Esophagus squamous epithelium (tissue), 5 donors: ENCODE measurements around the gene SLC24A5. TPM values are rescaled to one million over a fixed set of nuclear protein-coding genes. Genes with fewer than 3 reads are reported as not detected.

Source experiments
- DNase-seq: peaks from one replicate; lab custom pipeline; 2025; lab: John Stamatoyannopoulos, UW
- H3K27ac ChIP-seq, 4 donors: fragments of 200-600 bp; sonication (generic); one replicate each; pipeline ENCODE4 v1.5.1; 2016 to 2019; ENCODE audit warnings: mild to moderate bottlenecking in 1 of 4
- H3K27me3 ChIP-seq, 4 donors: fragments of 200-600 bp; sonication (generic); 1 replicate in 3 of 4; 2 replicates in 1 of 4; pipeline versions ENCODE4 v1.5.1 to v1.6.0; 2017 to 2021; ENCODE audit warnings: antibody characterized with exemption in 1 of 4
- H3K36me3 ChIP-seq, 3 donors: fragments of 200-600 bp; sonication (generic); one replicate each; pipeline ENCODE4 v1.5.1; 2016 to 2019
- H3K4me1 ChIP-seq, 3 donors: fragments of 200-600 bp; sonication (generic); one replicate each; pipeline ENCODE4 v1.5.1; 2017 to 2019
- H3K4me3 ChIP-seq, 4 donors: fragments of 200-600 bp; sonication (generic); 1 replicate in 3 of 4; 2 replicates in 1 of 4; pipeline ENCODE4 v1.5.1; 2016 to 2019; ENCODE audit warnings: mild to moderate bottlenecking in 2 of 4, moderate library complexity in 1 of 4
- H3K9me3 ChIP-seq, 3 donors: fragments of 200-600 bp; sonication (generic); one replicate each; pipeline ENCODE4 v1.5.1; 2016 to 2019
- POLR2A ChIP-seq, 4 donors: fragments of 450-650 bp; IDR thresholded peaks; one replicate each; pipeline ENCODE4 v1.6.1; 2017; ENCODE audit warnings: antibody characterized with exemption in 4 of 4, mild to moderate bottlenecking in 4 of 4, moderate library complexity in 3 of 4
- WGBS, 2 donors: methylation state at CpG; one replicate each; pipeline ENCODE4 v1.1.5; 2018; 5-methylcytosine and 5-hydroxymethylcytosine counted together
- intact Hi-C: fragments of 100-400 bp; cut with DNase I; formaldehyde crosslinking; loops from one replicate; pipeline ENCODE4 v1.15.0; 2022
- total RNA-seq, 4 donors: library from RNA; depleted of rRNA; stranded (reverse); fragments of >200 nt; gene quantifications; one replicate each; pipeline ENCODE4 v1.1.0, GENCODE V29; 2016
- TF ChIP-seq, protein P1 (sequence below), 6 experiments: fragments of 450-650 bp in 4 of 6; fragments of 200-600 bp in 2 of 6; sonication (generic) in 2 of 6; IDR thresholded peaks; one replicate each; pipeline ENCODE4 v1.5.1; 2016 to 2019; ENCODE audit warnings: antibody characterized with exemption in 6 of 6, mild to moderate bottlenecking in 4 of 6, moderate library complexity in 4 of 6
- donor health status: DM: yes; HTN: yes; CAD: no.

SLC24A5 gene
- not detected for total RNA-seq

GRCh38 chr15:48120745-48121144 lies at the start of gene SLC24A5:
Gene SLC24A5 (plus strand): TSS chr15:48120990. CDS start chr15:48121045, 55 bp downstream.
- no peak for DNase-seq
- intact Hi-C loops: no loop called here
- Histone ChIP-seq H3K27me3 (peaks cover 0 to 4% (median 0%) of the 10 kb centered on the region in 4 donors), H3K4me1 (no peaks in the 10 kb centered on the region), H3K9me3 (no peaks in the 10 kb centered on the region), H3K36me3 (no peaks in the 10 kb centered on the region), H3K4me3 (no peak within 1 kb of the TSS), H3K27ac (no peak within 1 kb of the TSS)
- 61 to 70% methylated on average over 4 to 5 of the region's 6 CpGs for WGBS, 2 donors
- no peak for TF ChIP-seq POLR2A (IDR thresholded peaks at IDR 0.05)
- TF ChIP-seq, protein P1, sequence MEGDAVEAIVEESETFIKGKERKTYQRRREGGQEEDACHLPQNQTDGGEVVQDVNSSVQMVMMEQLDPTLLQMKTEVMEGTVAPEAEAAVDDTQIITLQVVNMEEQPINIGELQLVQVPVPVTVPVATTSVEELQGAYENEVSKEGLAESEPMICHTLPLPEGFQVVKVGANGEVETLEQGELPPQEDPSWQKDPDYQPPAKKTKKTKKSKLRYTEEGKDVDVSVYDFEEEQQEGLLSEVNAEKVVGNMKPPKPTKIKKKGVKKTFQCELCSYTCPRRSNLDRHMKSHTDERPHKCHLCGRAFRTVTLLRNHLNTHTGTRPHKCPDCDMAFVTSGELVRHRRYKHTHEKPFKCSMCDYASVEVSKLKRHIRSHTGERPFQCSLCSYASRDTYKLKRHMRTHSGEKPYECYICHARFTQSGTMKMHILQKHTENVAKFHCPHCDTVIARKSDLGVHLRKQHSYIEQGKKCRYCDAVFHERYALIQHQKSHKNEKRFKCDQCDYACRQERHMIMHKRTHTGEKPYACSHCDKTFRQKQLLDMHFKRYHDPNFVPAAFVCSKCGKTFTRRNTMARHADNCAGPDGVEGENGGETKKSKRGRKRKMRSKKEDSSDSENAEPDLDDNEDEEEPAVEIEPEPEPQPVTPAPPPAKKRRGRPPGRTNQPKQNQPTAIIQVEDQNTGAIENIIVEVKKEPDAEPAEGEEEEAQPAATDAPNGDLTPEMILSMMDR (IDR thresholded peaks at IDR 0.05): no peak

GRCh38 chr15:48072941-48073340 lies 47.8 kb upstream of the SLC24A5 start:
- no peak for TF ChIP-seq POLR2A (IDR thresholded peaks at IDR 0.05)
- TF ChIP-seq, protein P1 (IDR thresholded peaks at IDR 0.05): no peak
- H3K27ac ChIP-seq: no peak overlapping the region
- no peaks in the 10 kb centered on the region for H3K36me3 ChIP-seq
- H3K27me3 ChIP-seq: peaks cover 0 to 10% (median 0%) of the 10 kb centered on the region in 4 donors
- H3K4me1 ChIP-seq: no peaks in the 10 kb centered on the region
- intact Hi-C loops: no loop called here
- WGBS, 2 donors: 65 to 66% methylated on average over 6 of the region's 6 CpGs
- DNase-seq: no peak
- H3K4me3 ChIP-seq: no peak overlapping the region
- no peaks in the 10 kb centered on the region for H3K9me3 ChIP-seq

DNA sequence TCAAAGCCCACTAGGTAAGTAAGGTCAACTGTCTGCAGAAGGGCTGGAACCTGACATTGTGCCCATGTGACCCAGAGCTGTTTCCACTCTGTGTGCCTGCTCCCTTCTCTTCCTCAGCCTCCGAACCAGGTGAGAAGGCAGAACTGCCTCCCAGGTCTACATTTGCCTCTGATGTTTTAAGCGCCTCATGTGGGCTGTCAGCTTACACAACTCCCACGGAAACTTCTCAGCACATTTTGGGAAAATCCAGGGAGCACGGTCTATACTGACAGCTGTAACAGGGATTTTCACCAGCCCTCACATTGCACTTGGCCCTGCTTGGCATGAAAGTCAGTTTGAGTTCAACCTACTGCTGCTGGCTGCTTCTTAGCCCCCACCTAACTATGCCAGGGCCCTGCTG lies 46.9 kb upstream of the SLC24A5 start:
- 69 to 77% methylated on average over 4 of the region's 4 CpGs for WGBS, 2 donors
- Histone ChIP-seq H3K4me1 (no peaks in the 10 kb centered on the region), H3K4me3 (no peak overlapping the region), H3K27me3 (peaks cover 0 to 17% (median 0%) of the 10 kb centered on the region in 4 donors), H3K9me3 (no peaks in the 10 kb centered on the region), H3K36me3 (no peaks in the 10 kb centered on the region), H3K27ac (no peak overlapping the region)
- intact Hi-C loops: no loop called here
- DNase-seq: no peak
- TF ChIP-seq, protein P1 (IDR thresholded peaks at IDR 0.05): no peak
- TF ChIP-seq POLR2A (IDR thresholded peaks at IDR 0.05): no peak

GRCh38 chr15:48076454-48076853 lies 44.3 kb upstream of the SLC24A5 start:
- H3K4me1 ChIP-seq: no peaks in the 10 kb centered on the region
- TF ChIP-seq, protein P1 (IDR thresholded peaks at IDR 0.05): no peak
- DNase-seq: no peak
- peaks cover 0 to 21% (median 0%) of the 10 kb centered on the region in 4 donors for H3K27me3 ChIP-seq
- 53 to 59% methylated on average over 4 of the region's 4 CpGs for WGBS, 2 donors
- no peak overlapping the region for H3K27ac ChIP-seq
- no peaks in the 10 kb centered on the region for H3K36me3 ChIP-seq
- H3K9me3 ChIP-seq: no peaks in the 10 kb centered on the region
- no peak overlapping the region for H3K4me3 ChIP-seq
- intact Hi-C loops: no loop called here

DNA sequence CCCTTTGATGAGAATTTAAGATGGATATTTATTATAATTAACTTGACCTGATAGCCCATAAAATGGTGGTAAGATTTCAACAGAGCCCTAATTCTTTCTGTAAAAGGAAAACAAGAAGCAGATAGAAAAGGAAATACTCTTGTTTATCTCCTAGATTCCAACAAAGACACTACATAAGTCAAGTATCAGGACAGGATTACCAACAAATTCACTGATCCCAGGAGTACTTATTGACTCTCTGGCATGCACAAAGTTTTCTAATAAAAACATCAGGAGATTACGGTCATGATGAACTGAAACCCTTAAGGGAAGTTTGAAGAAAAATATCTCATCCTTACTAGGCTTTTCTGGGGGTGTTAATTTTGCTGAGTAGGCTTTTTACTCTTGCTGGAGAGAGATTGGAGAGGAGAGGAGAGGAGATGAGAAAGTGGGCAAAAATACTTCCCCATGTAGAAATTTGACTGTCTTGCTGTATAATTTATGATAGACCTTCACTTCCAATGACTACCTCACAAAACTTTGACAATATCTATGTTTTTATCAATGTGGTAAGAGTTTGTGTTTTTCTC lies 43.1 kb upstream of the SLC24A5 start:
- H3K27ac ChIP-seq: no peak overlapping the region
- no peak overlapping the region for H3K4me3 ChIP-seq
- no peak for DNase-seq
- no peaks in the 10 kb centered on the region for H3K4me1 ChIP-seq
- no peak for TF ChIP-seq POLR2A (IDR thresholded peaks at IDR 0.05)
- TF ChIP-seq, protein P1 (IDR thresholded peaks at IDR 0.05): no peak
- no peaks in the 10 kb centered on the region for H3K9me3 ChIP-seq
- 75 to 76% methylated on average over 1 of the region's 1 CpG for WGBS, 2 donors
- intact Hi-C loops: no loop called here
- H3K27me3 ChIP-seq: peaks cover 0 to 21% (median 0%) of the 10 kb centered on the region in 4 donors
- H3K36me3 ChIP-seq: no peaks in the 10 kb centered on the region
